IPS-NIHi11 (cell line): Measurements from ENCODE around the gene LIME1.

Experiments used
- DNase-seq: peaks from one replicate; pipeline ENCODE4 v3.0.0; 2012; ENCODE audit warnings: mixed read lengths, low spot score

The LIME1 gene

GRCh38 chr20:63750807-63751470 is 14.5 kb downstream of the LIME1 start:
- no peak for DNase-seq

GRCh38 chr20:63751471-63752271 is 15.2 kb downstream of the LIME1 start:
- DNase-seq: peak; percentile 24

- DNase-seq: peak; percentile 80
Measured at GRCh38 chr20:63752411-63753101, 16.1 kb downstream of the LIME1 start.

- DNase-seq: no peak
Measured at GRCh38 chr20:63753381-63753780, 16.9 kb downstream of the LIME1 start.

GRCh38 chr20:63754008-63754407 is 17.5 kb downstream of the LIME1 start:
- no peak for DNase-seq

- no peak for DNase-seq
Measured at GRCh38 chr20:63755933-63756647, 19.6 kb downstream of the LIME1 start.

- no peak for DNase-seq
Measured at GRCh38 chr20:63756648-63756991, 20.2 kb downstream of the LIME1 start.

GRCh38 chr20:63758152-63758551 is 21.7 kb downstream of the LIME1 start:
- DNase-seq: no peak

GRCh38 chr20:63759377-63759901 is 23.0 kb downstream of the LIME1 start:
- DNase-seq: no peak

GRCh38 chr20:63765082-63765873 is 28.8 kb downstream of the LIME1 start:
- DNase-seq: no peak

- no peak for DNase-seq
Measured at GRCh38 chr20:63765902-63766301, 29.4 kb downstream of the LIME1 start.

- no peak for DNase-seq
Measured at GRCh38 chr20:63766695-63767426, 30.4 kb downstream of the LIME1 start.

GRCh38 chr20:63767456-63767855 is 31.0 kb downstream of the LIME1 start:
- no peak for DNase-seq

- no peak for DNase-seq
Measured at GRCh38 chr20:63767886-63768285, 31.4 kb downstream of the LIME1 start.

GRCh38 chr20:63768591-63769515 is 32.4 kb downstream of the LIME1 start:
- DNase-seq: no peak

- DNase-seq: no peak
Measured at GRCh38 chr20:63769891-63770474, 33.5 kb downstream of the LIME1 start.

- no peak for DNase-seq
Measured at GRCh38 chr20:63771046-63771707, 34.7 kb downstream of the LIME1 start.

GRCh38 chr20:63772781-63773518 is 36.5 kb downstream of the LIME1 start:
- DNase-seq: no peak
